ENCODE results near the gene CYP19A1.

CYP19A1 gene

DNA sequence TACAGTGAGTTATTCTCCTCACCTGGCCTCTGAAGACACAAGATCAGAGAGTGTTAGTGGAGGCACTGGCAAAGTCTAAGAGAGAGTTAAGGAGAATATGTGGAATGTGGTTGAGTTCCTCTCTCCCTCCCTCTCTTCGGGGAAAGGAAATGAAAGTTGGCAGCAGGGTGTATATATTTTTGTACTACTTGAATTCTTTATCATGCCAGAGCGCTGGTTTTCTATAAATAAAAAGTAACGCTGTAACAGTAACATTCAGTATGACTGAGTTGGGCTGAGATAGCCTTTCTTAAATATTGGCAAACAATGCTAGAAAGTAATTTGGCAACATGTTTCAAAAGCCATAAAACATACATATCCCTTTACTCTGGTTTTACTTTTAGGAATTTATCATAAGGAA lies 166.2 kb downstream of the CYP19A1 start:
- DNase-seq, result no peak

- DNase-seq, result no peak
These were observed 166.8 kb downstream of the CYP19A1 start for GRCh38 chr15:51171634-51171932.

DNA sequence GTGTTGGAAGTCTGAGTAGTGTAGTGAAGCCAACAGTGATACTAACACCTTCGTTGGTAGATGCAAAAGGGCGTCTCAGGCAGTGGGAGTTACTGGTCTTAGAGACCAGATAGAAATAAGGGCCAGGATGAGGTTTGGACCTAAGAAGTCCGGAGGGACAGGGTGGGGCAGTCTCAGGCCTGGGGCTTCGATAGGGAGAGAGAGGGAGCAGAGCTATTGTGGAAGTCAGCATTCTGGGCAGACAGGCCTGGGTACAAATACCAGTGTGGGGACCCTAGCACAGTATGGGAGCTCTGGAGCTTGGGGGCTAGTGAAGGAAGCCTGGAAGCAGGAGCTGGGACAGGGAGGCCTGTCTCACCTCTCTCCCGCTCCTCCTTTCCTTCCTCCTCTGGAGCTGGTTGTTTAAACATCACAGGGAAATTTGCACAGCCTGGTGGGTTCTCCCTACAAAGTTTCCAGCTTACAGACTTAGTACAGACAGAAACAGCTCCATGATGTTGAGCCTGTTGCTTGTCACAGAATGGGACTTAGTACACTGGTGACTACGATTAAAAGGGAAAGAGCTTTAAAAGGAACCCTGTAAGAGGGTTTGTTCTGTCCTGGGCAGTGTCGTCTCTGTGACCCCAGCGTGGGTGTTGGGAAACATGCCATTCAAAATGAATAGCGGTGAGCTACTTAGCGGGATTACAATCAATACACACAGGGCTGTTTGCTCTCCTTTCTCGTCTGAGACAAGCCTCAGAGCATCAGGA lies 167.3 kb downstream of the CYP19A1 start:
- no peak for DNase-seq

DNA sequence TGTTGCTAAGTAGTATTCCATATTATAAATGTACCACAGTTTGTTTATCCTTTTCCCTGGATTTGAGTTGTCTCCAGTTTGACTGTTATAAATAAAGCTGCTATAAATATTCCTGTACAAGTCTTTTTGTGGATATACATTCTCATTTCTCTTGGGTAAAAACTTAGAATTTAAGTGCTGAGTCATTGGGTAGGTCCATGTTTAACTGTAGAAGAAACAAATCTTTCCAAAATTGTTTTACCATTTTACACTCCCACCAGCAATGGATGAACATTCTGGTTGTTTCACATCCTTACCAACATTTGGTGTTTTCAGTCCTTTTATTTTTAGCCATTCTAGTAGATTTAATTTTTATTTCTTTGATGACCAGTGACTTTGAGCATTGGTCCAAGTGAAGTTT lies 169.7 kb downstream of the CYP19A1 start:
- DNase-seq, result no peak

DNA sequence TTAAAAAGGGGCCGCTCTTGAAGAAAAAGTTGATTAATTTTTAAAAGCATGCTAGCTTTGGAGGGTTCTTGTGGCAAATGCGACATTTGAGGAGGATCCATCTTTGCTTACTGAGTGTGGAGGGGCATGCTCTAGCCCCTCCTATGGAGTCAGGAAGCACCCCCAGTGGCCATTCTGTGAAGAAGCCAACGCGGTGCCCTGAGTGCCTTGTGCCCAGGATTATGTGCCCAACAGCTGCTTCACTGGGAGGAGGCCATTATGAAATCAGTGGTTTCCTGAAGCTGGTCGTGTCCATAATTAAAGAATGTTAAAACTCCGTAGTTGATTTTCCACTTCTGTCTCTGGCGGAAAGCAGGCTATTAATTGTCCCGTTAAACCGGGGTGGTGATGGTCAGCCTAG lies 174.6 kb downstream of the CYP19A1 start:
- DNase-seq, result no peak

DNA sequence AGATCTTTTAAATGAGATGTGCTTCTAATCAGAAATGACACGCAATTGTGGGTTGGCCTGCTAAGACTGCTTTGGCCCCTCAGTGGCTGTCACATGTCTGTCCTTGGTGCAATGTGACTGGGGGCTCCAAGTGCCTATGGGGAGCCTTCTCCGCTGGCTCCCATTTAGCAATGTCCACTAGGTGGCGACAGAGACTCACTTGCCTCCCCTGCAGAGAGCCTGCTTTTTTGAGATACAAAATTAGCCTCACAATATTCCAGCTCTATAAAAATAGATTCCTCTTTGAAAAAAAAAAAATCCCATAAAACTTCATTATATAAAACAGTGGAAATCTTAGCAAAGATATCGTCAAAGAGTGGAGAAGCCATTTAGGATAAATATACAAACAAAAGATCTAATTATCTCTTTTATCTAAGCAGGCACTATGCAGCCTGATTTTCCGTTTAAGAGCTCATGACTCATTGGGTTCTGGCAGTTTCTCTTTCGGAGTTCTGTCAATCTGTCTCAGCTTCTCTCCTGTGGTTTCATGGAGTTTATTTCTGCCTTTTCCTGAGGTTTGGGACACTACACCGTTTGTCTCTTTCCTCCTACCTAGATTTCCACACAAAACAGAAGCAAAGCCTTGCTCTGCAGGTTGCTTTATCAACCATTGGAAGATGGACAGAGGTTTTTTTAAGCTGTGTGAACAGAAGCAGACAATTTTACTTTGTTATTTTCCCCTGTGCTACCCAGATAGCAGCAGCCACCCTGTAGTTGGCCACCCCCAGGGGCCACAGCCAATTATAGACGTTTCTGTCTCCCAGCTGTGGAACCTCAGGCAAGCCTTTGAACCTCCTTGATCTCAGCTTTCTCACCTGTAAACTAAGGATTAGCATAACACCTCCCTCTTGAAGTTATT lies 175.3 kb downstream of the CYP19A1 start:
- peak; percentile 49 for DNase-seq

GRCh38 chr15:51161491-51162220 lies 176.7 kb downstream of the CYP19A1 start:
- no peak for DNase-seq

GRCh38 chr15:51160484-51160883 lies 177.9 kb downstream of the CYP19A1 start:
- no peak for DNase-seq
